GM12864 (cell line): ENCODE measurements around the gene TM4SF18.

Source experiments
- DNase-seq: peaks from one replicate; pipeline ENCODE4 v3.0.0-alpha.2; 2011; ENCODE audit warnings: low read depth
- H3K4me3 ChIP-seq: 2 replicates; pipeline ENCODE4 v1.5.1; 2011; ENCODE audit warnings: mild to moderate bottlenecking, low read depth, low read length, control low read depth
- CTCF ChIP-seq: IDR thresholded peaks from 2 replicates; pipeline ENCODE4 v1.5.1; 2011; ENCODE audit warnings: low read depth, mild to moderate bottlenecking, moderate library complexity, low read length, control low read depth, inconsistent platforms; ENCODE audit errors: missing control alignments

Gene TM4SF18

GRCh38 chr3:149373235-149374125 is 40.0 kb upstream of the TM4SF18 start:
- DNase-seq, result no peak
- no peak overlapping the region for H3K4me3 ChIP-seq
- TF ChIP-seq CTCF, result no peak

GRCh38 chr3:149371723-149372114 is 38.3 kb upstream of the TM4SF18 start:
- no peak for DNase-seq
- TF ChIP-seq CTCF, result no peak
- H3K4me3 ChIP-seq, result no peak overlapping the region

- no peak for DNase-seq
- no peak overlapping the region for H3K4me3 ChIP-seq
- TF ChIP-seq CTCF, result no peak
Measured at GRCh38 chr3:149371001-149371722, 37.7 kb upstream of the TM4SF18 start.

GRCh38 chr3:149369991-149370866 is 36.8 kb upstream of the TM4SF18 start:
- TF ChIP-seq CTCF, result no peak
- H3K4me3 ChIP-seq, result no peak overlapping the region
- DNase-seq, result no peak

GRCh38 chr3:149368674-149369497 is 35.5 kb upstream of the TM4SF18 start:
- H3K4me3 ChIP-seq, result no peak overlapping the region
- no peak for TF ChIP-seq CTCF
- DNase-seq, result no peak

GRCh38 chr3:149368201-149368673 is 34.8 kb upstream of the TM4SF18 start:
- no peak overlapping the region for H3K4me3 ChIP-seq
- TF ChIP-seq CTCF, result no peak
- DNase-seq, result no peak
